ENCODE results near the gene AIG1. TPM values are rescaled to one million over a fixed set of nuclear protein-coding genes. Genes with fewer than 3 reads are reported as not detected.

AIG1 gene
- total and polyA plus RNA-seq, 7 experiments from 2014 or later = 6.8 to 21.8 (median 10.5) TPM

- DNase-seq (no peak), ATAC-seq (no peak)
- peaks cover 0 to 2% (median 0%) of the 10 kb centered on the region in 11 donors for H3K9me3 Mint-ChIP-seq
- peaks cover 0 to 13% (median 5%) of the 10 kb centered on the region in 7 donors for H3K4me1 Mint-ChIP-seq
- intact Hi-C loops (cut with micrococcal nuclease) = no loop called here
- H3K36me3 Mint-ChIP-seq = peaks cover 0 to 4% (median 0%) of the 10 kb centered on the region in 5 donors
- H3K36me3 ChIP-seq (ENCODE audit: control insufficient read depth in 2 of 3, insufficient read depth in 3 of 3, low read length in 3 of 3) = no peaks in the 10 kb centered on the region
- CTCF ChIA-PET = no interaction called here
- H3K27me3 Mint-ChIP-seq = no peaks in the 10 kb centered on the region
- H3K4me3 Mint-ChIP-seq = no peak overlapping the region
- no peak overlapping the region for H3K4me3 ChIP-seq (ENCODE audit: low read length)
- no peaks in the 10 kb centered on the region for H3K9me3 ChIP-seq (ENCODE audit: control insufficient read depth in 2 of 3, low read length in 3 of 3)
- POLR2A ChIA-PET = no interaction called here
- peaks cover 12 to 22% of the 10 kb centered on the region in 2 donors for H3K4me1 ChIP-seq (ENCODE audit: control insufficient read depth in 2 of 2, insufficient read depth in 2 of 2, low read length in 2 of 2)
- no peak overlapping the region for H3K27ac ChIP-seq (ENCODE audit: low read depth, low read length)
- H3K27me3 ChIP-seq (ENCODE audit: control insufficient read depth in 2 of 2, insufficient read depth in 2 of 2, low read length in 2 of 2) = no peaks in the 10 kb centered on the region
- H3K27ac Mint-ChIP-seq = peak overlapping the region in 4 of 9 donors; percentile 17 to 60 (median 50)
Measured at GRCh38 chr6:143096403-143096802, 35.7 kb downstream of the AIG1 start.

- Mint-ChIP-seq H3K27ac (no peak overlapping the region), H3K36me3 (peaks cover 0 to 5% (median 0%) of the 10 kb centered on the region in 5 donors), H3K27me3 (no peaks in the 10 kb centered on the region), H3K4me1 (peaks cover 0 to 13% (median 5%) of the 10 kb centered on the region in 7 donors), H3K4me3 (no peak overlapping the region), H3K9me3 (peaks cover 0 to 2% (median 0%) of the 10 kb centered on the region in 11 donors)
- DNase-seq (peak in 7 of 9 donors; percentile 15 to 67 (median 53)), ATAC-seq (peak; percentile 85)
- no peak overlapping the region for H3K4me3 ChIP-seq (ENCODE audit: low read length)
- CTCF ChIA-PET = no interaction called here
- no peak overlapping the region for H3K27ac ChIP-seq (ENCODE audit: low read depth, low read length)
- H3K36me3 ChIP-seq (ENCODE audit: control insufficient read depth in 2 of 3, insufficient read depth in 3 of 3, low read length in 3 of 3) = no peaks in the 10 kb centered on the region
- no peaks in the 10 kb centered on the region for H3K27me3 ChIP-seq (ENCODE audit: control insufficient read depth in 2 of 2, insufficient read depth in 2 of 2, low read length in 2 of 2)
- no peaks in the 10 kb centered on the region for H3K9me3 ChIP-seq (ENCODE audit: control insufficient read depth in 2 of 3, low read length in 3 of 3)
- POLR2A ChIA-PET = no interaction called here
- intact Hi-C loops (cut with micrococcal nuclease) = loop anchor here in 1 of 2 donors (1.0 kb wide), 1 partner anchor 8 kb away; no protein-coding TSS in a partner anchor
- peaks cover 12 to 22% of the 10 kb centered on the region in 2 donors for H3K4me1 ChIP-seq (ENCODE audit: control insufficient read depth in 2 of 2, insufficient read depth in 2 of 2, low read length in 2 of 2)
Measured at GRCh38 chr6:143097224-143097795, 36.6 kb downstream of the AIG1 start.

GRCh38 chr6:143098054-143098671 is 37.5 kb downstream of the AIG1 start:
- Histone ChIP-seq H3K36me3 (ENCODE audit: control insufficient read depth in 2 of 3, insufficient read depth in 3 of 3, low read length in 3 of 3) (no peaks in the 10 kb centered on the region), H3K4me3 (ENCODE audit: low read length) (no peak overlapping the region), H3K27ac (ENCODE audit: low read depth, low read length) (no peak overlapping the region), H3K9me3 (ENCODE audit: control insufficient read depth in 2 of 3, low read length in 3 of 3) (no peaks in the 10 kb centered on the region), H3K27me3 (ENCODE audit: control insufficient read depth in 2 of 2, insufficient read depth in 2 of 2, low read length in 2 of 2) (no peaks in the 10 kb centered on the region), H3K4me1 (ENCODE audit: control insufficient read depth in 2 of 2, insufficient read depth in 2 of 2, low read length in 2 of 2) (peaks cover 12 to 22% of the 10 kb centered on the region in 2 donors)
- Mint-ChIP-seq H3K27ac (no peak overlapping the region), H3K9me3 (peaks cover 0 to 2% (median 0%) of the 10 kb centered on the region in 11 donors), H3K4me3 (no peak overlapping the region), H3K27me3 (no peaks in the 10 kb centered on the region), H3K36me3 (peaks cover 0 to 5% (median 0%) of the 10 kb centered on the region in 5 donors), H3K4me1 (peaks cover 0 to 13% (median 5%) of the 10 kb centered on the region in 7 donors)
- ATAC-seq (peak; percentile 80), DNase-seq (peak in 3 of 9 donors; percentile 5 to 21 (median 9))
- intact Hi-C loops (cut with micrococcal nuclease) = loop anchor here in 1 of 2 donors (1.0 to 2.0 kb wide), 2 partner anchors 38 to 39 kb away; partner anchors contain the start of gene AIG1
- ChIA-PET CTCF (interaction anchor here (0.7 kb wide), 1 partner anchor 43 kb away, joined by 3 read pairs; no protein-coding TSS in a partner anchor), POLR2A (interaction anchor here (1.7 kb wide), 1 partner anchor 12 kb away, joined by 9 read pairs; no protein-coding TSS in a partner anchor)

GRCh38 chr6:143099647-143100046 is 39.0 kb downstream of the AIG1 start:
- Mint-ChIP-seq H3K4me1 (peaks cover 0 to 11% (median 4%) of the 10 kb centered on the region in 7 donors), H3K9me3 (peaks cover 0 to 2% (median 0%) of the 10 kb centered on the region in 11 donors), H3K4me3 (no peak overlapping the region), H3K27ac (no peak overlapping the region), H3K36me3 (peaks cover 0 to 9% (median 0%) of the 10 kb centered on the region in 5 donors), H3K27me3 (no peaks in the 10 kb centered on the region)
- no peaks in the 10 kb centered on the region for H3K9me3 ChIP-seq (ENCODE audit: control insufficient read depth in 2 of 3, low read length in 3 of 3)
- H3K36me3 ChIP-seq (ENCODE audit: control insufficient read depth in 2 of 3, insufficient read depth in 3 of 3, low read length in 3 of 3) = no peaks in the 10 kb centered on the region
- no peak overlapping the region for H3K4me3 ChIP-seq (ENCODE audit: low read length)
- ATAC-seq (no peak), DNase-seq (no peak)
- no peaks in the 10 kb centered on the region for H3K27me3 ChIP-seq (ENCODE audit: control insufficient read depth in 2 of 2, insufficient read depth in 2 of 2, low read length in 2 of 2)
- CTCF ChIA-PET = no interaction called here
- H3K4me1 ChIP-seq (ENCODE audit: control insufficient read depth in 2 of 2, insufficient read depth in 2 of 2, low read length in 2 of 2) = peaks cover 12 to 22% of the 10 kb centered on the region in 2 donors
- H3K27ac ChIP-seq (ENCODE audit: low read depth, low read length) = no peak overlapping the region
- POLR2A ChIA-PET = interaction anchor here (1.7 kb wide), 1 partner anchor 10 kb away, joined by 9 read pairs; no protein-coding TSS in a partner anchor
- intact Hi-C loops (cut with micrococcal nuclease) = loop anchor here in 1 of 2 donors (2.0 kb wide), 1 partner anchor 37 kb away; no protein-coding TSS in a partner anchor

GRCh38 chr6:143100429-143100828 is 39.7 kb downstream of the AIG1 start:
- CTCF ChIA-PET = interaction anchor here (0.6 kb wide), 1 partner anchor 1588 kb away, joined by 3 read pairs; no protein-coding TSS in a partner anchor

GRCh38 chr6:143103916-143104315 is 43.2 kb downstream of the AIG1 start:
- POLR2A ChIA-PET = no interaction called here
- H3K9me3 Mint-ChIP-seq = peaks cover 0 to 2% (median 0%) of the 10 kb centered on the region in 11 donors
- intact Hi-C loops (cut with micrococcal nuclease) = no loop called here
- peaks cover 0 to 3% (median 0%) of the 10 kb centered on the region in 7 donors for H3K4me1 Mint-ChIP-seq
- H3K36me3 Mint-ChIP-seq = peaks cover 0 to 14% (median 1%) of the 10 kb centered on the region in 5 donors
- CTCF ChIA-PET = no interaction called here
- Histone ChIP-seq H3K4me3 (ENCODE audit: low read length) (no peak overlapping the region), H3K27me3 (ENCODE audit: control insufficient read depth in 2 of 2, insufficient read depth in 2 of 2, low read length in 2 of 2) (no peaks in the 10 kb centered on the region), H3K27ac (ENCODE audit: low read depth, low read length) (no peak overlapping the region), H3K36me3 (ENCODE audit: control insufficient read depth in 2 of 3, insufficient read depth in 3 of 3, low read length in 3 of 3) (no peaks in the 10 kb centered on the region), H3K9me3 (ENCODE audit: control insufficient read depth in 2 of 3, low read length in 3 of 3) (no peaks in the 10 kb centered on the region), H3K4me1 (ENCODE audit: control insufficient read depth in 2 of 2, insufficient read depth in 2 of 2, low read length in 2 of 2) (no peaks in the 10 kb centered on the region)
- ATAC-seq = no peak
- H3K4me3 Mint-ChIP-seq = no peak overlapping the region
- DNase-seq = no peak
- no peak overlapping the region for H3K27ac Mint-ChIP-seq
- no peaks in the 10 kb centered on the region for H3K27me3 Mint-ChIP-seq

More at GRCh38 chr6:143100429-143100828, 39.7 kb downstream of the AIG1 start:
- POLR2A ChIA-PET = no interaction called here
- peaks cover 12 to 22% of the 10 kb centered on the region in 2 donors for H3K4me1 ChIP-seq (ENCODE audit: control insufficient read depth in 2 of 2, insufficient read depth in 2 of 2, low read length in 2 of 2)
- Mint-ChIP-seq H3K36me3 (peaks cover 0 to 14% (median 0%) of the 10 kb centered on the region in 5 donors), H3K9me3 (peaks cover 0 to 2% (median 0%) of the 10 kb centered on the region in 11 donors), H3K4me3 (no peak overlapping the region), H3K4me1 (peaks cover 0 to 7% (median 3%) of the 10 kb centered on the region in 7 donors), H3K27me3 (no peaks in the 10 kb centered on the region), H3K27ac (no peak overlapping the region)
- no peak overlapping the region for H3K27ac ChIP-seq (ENCODE audit: low read depth, low read length)
- H3K4me3 ChIP-seq (ENCODE audit: low read length) = no peak overlapping the region
- no peaks in the 10 kb centered on the region for H3K9me3 ChIP-seq (ENCODE audit: control insufficient read depth in 2 of 3, low read length in 3 of 3)
- DNase-seq = no peak
- no peaks in the 10 kb centered on the region for H3K36me3 ChIP-seq (ENCODE audit: control insufficient read depth in 2 of 3, insufficient read depth in 3 of 3, low read length in 3 of 3)
- no peaks in the 10 kb centered on the region for H3K27me3 ChIP-seq (ENCODE audit: control insufficient read depth in 2 of 2, insufficient read depth in 2 of 2, low read length in 2 of 2)
- no peak for ATAC-seq
- intact Hi-C loops (cut with micrococcal nuclease) = no loop called here

All from naive thymus-derived CD4-positive, alpha-beta T cell (primary cell).